ENCODE data around the gene TEX261.

The TEX261 gene

DNA sequence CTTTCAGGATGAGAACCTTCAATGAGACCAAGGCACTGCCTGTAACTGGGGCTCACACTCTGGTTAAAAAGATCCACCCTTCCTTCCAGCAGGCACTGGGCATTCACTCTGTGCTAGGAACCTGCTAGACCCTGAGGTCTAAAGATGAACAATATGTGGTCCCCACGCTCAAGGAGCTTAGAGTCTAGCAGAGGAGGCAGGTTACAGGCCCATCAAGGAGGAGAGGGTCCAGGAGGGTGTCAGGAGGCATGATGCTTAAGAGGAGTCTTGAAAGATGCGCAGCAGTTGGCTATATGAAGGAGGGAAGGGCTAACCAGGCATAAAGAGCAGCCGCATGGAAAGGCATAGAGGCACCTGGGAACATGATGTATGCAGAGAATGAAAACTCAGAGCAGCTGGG, 11.7 kb downstream of the TEX261 start:
- H3K4me3 ChIP-seq (ENCODE audit: low read depth, low read length), result no peak overlapping the region

DNA sequence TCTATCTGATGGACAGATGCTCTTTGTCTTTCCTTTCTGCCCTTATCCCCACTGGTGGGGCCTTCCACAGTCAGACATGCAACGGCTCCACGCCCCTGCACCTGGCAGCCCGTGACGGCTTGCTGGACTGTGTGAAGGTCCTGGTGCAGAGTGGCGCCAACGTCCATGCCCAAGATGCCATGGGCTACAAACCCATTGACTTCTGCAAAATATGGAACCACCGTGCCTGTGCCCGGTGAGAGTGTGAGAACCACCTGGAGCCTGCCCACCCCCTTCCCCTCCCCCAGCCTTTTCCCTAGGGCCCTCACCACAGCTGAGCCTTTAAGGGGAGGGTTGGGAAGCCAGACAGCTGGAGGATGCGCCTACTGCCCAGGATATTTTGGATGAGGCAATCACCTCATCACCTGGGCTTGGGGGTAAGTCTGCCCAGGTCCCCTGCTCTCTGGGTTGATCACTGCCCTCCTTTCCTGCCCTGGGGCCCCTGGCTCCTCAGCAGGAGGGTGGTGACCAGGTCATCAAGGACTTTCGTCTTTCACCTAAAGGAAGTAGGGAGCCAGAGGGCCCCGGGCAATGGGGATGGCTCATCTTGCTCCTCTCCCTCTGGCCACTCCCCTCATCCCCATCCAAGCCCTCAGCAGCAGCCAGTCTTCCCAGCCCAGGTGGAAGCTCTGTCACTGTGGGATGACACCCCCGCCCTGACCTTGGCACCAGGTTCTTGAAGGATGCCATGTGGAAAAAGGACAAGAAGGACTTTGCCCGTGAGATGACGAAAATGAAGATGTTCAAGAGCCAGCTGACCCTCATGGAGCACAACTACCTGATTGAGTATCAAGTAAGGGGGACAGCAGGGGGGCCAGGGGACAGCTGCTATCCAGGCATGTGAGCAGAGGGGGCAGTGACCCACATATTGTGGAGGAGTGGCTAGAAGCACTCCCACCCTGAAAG, 12.5 kb downstream of the TEX261 start:
- no peak overlapping the region for H3K4me3 ChIP-seq (ENCODE audit: low read depth, low read length)

DNA sequence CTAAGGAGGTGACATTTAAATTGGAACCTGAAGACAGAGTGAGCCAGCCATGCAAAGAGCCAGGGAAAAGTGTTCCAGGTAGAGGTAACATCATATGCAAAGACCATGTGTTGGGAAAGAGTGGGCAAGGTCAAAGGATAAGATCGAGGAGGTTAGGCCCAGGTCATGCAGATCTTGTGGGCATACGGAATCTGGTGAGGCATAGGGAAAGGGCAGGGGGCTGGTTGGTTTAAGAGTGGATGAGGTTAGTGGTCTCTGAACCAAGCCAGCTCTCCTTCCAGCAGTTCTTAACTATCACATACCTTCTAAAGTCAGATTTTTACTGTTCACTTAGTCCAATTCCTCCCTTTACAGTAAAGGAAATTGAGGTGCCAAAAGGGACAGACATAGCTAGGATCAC, 13.3 kb downstream of the TEX261 start:
- no peak overlapping the region for H3K4me3 ChIP-seq (ENCODE audit: low read depth, low read length)

DNA sequence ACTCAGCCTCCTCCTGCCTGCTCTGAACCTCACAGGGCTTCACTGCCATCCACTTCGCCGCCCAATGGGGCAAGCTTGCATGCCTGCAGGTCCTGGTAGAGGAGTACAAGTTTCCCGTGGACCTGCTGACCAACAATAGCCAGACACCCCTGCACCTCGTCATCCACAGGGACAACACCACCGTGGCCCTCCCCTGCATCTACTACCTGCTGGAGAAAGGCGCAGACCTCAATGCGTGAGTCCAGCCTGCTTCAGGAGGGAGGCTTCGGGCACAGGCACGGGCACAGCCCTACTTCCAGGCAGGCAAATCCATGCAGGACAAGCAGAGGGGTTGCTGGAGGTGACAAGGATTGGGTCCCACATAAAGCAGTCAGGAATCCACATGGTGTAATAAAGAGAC, 15.0 kb downstream of the TEX261 start:
- H3K4me3 ChIP-seq (ENCODE audit: low read depth, low read length), result no peak overlapping the region

DNA sequence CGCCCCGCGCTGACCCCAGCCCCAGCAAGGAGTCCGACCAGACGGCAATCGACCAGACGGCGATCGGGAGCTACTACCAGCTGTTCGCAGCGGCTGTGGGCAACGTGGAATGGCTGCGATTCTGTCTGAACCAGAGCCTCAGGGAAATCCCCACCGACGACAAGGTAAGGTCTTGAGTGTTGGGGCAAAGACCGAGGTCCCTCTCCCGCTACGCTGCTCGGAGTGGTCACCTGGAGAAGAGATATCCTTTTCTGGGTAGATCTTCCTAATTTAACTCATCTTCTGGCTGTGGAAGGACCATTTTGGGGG, 15.5 kb downstream of the TEX261 start:
- H3K4me3 ChIP-seq (ENCODE audit: low read depth, low read length), result peak overlapping the region; percentile 56

DNA sequence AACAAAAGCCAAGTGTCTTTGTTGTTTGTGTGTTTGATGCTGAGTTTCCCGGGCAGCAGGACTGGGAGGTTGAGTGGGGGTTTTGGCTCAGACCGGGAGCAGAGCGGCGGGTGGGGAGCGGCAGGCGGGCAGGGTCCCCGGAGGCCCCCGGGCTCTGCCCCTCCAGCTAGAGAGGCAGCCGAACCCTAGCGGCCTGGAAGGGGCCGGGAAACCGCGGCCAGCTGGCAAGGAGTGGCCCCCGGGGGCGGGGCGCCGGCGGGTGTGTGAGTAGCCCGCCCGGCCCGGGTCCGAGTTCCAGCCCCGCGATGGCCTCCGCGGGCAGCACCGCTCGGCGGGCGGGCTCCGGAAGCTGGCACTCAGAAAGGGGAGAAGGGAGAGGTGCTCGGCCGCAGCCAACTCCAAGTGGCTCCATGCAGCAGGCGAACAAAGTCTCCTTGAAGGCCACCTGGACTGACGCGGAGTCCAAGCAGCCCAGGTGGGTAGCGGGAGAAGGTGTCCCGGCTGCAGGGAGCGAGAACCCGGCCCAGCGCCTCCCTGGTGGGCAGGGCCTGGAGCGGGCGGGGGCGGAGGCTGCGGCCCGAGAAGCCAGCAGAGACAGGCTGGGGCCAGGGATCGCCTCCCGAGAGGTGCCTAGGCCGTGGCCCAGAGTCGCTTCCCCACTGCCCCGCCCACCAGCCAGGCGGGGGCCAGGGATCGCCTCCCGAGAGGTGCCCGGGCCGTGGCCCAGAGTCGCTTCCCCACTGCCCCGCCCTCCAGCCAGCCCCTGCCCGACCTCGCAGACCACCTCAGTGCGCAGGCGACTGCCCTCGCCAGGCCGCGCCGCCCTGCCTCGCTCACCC, 16.1 kb downstream of the TEX261 start, which contains the start of gene ANKRD53:
ANKRD53 (plus strand) TSS at position 290 of the 839 bp plus-strand sequence; CDS start at position 306, 16 bp downstream.
- peak within 1 kb of the TSS; percentile 65 for H3K4me3 ChIP-seq (ENCODE audit: low read depth, low read length)

DNA sequence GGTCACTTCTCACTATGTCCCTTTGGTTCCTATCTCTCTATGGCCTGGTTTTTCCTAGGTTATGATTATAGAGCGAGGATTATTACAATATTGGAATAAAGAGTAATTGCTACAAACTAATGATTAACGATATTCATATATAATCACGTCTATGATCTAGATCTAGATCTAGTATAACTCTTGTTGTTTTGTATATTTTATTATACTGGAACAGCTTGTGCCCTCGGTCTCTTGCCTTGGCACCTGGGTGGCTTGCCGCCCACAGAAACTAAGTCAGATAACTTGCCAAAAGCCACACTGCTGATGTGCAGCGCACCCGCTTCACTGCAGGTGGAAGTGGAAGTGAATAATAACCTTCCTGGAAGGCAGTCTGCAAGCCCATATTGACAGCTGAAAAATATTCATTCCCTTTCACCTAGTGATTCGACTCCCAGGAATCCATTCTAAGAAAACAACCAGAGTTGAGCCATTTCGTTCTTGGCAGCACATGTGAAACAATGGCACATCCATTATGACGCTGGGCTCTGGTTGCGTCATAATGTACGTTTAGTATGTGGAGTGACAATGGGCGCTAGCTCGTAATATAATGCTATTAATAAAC, 17.0 kb downstream of the TEX261 start:
- H3K4me3 ChIP-seq (ENCODE audit: low read depth, low read length), result peak overlapping the region; percentile 65

DNA sequence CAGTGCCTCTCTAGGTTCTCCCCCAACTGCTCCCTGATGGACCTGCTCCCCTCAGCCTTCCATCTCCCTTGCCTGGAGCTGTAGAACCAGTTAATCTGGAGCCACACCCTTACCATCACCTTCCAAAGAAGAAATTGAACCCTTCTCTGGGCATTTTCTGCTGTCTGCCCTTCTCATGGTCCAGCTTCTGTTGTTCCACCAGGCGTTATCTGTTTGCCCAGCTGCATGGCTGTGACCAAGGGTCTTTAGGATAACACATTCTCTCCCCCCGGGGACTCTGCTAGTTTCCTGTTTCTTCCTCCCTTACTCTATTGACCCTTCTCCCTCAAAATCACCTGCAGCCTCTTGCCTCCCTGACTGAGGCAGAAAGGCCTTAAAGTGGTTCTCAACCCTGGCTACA, 19.4 kb downstream of the TEX261 start:
- no peak overlapping the region for H3K4me3 ChIP-seq (ENCODE audit: low read depth, low read length)

DNA sequence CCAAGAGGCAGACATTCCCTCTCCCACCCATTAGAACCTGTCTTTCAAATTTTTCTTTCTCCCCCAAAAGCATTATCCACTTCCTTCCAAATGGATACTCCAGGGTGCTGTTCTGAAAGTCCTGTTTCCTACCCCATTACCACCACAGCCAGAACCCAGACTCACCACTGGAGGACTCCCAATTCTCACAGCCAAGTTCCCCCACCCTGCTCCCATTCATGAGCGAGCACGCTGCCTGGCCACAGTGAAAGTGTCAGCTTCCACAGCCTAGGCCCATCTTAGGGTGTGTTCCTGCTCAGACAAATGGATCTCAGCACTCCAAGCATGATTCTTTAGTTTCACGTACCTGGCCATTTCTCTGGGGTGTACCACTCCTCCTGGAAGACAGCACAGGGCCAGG, 20.1 kb downstream of the TEX261 start:
- H3K4me3 ChIP-seq (ENCODE audit: low read depth, low read length), result no peak overlapping the region

DNA sequence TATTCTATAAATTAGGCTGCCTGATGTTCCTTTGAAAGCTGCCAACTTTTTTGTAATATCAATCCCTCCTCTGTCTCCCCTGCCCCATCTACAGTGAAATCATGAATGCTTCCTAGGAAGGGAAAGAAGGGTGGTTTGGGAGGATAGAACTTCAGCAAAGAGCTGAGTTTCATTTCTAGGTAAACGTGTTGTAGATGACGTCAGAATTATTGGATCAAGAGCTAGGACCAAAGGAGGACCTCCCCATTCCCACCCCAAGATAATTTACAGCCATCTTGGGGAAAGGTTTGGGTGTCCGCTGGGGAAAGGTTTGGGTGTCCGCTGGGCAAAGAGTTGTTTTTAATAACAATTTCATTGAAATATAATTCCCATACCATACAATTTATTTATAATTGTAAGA, 27.5 kb downstream of the TEX261 start:
- no peak overlapping the region for H3K4me3 ChIP-seq (ENCODE audit: low read depth, low read length)

DNA sequence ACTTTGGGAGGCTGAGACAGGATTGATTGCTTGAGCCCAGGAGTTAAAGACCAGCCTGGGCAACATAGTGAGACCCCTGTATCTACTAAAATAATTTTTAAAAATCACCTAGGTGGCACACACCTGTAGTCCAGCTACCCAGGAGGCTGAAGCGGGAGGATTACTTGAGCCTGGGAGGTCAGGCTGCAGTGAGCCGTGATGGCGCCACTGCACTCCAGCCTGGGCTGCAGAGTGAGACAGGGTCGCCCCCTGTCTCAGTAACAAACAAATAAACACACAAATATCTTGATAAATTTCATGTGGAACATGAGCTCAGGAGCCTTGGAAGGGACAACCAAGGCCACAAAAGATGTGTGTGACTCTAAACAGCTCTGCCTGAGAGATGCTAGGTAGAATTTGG, 28.0 kb downstream of the TEX261 start:
- no peak overlapping the region for H3K4me3 ChIP-seq (ENCODE audit: low read depth, low read length)

DNA sequence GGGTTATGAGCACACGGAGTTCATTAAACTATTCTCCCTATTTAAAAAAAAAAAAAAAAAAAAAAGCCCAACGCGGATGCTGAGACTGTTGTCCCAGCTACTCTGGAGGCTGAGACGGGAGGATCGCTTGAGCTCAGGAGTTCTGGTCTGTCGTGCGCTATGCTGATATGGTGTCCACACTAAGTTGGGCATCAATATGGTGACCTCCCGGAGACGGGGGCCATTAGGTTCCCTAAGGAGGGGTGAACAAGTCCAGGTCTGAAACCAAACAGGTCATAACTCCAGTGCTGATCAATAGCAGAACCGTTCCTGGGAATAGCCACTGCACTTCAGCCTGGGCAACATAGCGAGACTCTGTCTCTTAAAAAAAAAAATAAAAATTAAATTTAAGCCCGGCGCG, 29.2 kb downstream of the TEX261 start:
- no peak overlapping the region for H3K4me3 ChIP-seq (ENCODE audit: low read depth, low read length)

DNA sequence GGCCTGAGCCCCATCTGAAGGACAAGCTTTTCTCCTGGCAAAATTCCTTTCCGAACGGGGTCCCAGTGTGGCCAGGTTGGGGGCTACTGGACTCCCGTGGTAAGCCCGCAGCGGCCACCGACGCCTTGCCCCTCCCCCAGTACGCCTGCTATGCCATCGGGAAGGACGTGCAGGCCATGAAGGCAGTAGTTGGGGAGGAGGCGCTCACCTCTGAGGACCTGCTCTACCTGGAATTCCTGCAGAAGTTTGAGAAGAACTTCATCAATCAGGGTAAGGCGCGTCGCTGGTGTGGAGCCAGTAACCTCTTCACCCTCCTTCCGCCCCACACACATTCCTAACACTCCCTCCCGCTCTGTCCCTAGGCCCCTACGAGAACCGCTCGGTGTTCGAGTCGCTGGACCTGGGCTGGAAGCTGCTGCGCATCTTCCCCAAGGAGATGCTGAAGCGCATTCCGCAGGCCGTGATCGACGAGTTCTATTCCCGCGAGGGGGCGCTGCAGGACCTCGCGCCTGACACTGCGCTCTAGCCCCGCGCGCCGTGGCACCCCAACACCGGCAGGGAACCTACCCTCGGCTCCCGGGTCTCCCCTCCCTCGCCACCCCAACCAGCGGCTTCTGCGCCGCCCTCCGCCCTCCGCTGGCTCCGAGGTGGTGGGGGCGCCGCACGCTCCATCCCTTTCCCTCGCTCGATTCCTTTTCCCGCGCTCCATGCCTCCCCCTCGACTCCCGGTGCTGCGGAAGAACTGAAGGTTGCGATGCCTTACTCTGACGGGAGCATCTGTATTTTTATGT, 29.9 kb downstream of the TEX261 start:
- no peak overlapping the region for H3K4me3 ChIP-seq (ENCODE audit: low read depth, low read length)

DNA sequence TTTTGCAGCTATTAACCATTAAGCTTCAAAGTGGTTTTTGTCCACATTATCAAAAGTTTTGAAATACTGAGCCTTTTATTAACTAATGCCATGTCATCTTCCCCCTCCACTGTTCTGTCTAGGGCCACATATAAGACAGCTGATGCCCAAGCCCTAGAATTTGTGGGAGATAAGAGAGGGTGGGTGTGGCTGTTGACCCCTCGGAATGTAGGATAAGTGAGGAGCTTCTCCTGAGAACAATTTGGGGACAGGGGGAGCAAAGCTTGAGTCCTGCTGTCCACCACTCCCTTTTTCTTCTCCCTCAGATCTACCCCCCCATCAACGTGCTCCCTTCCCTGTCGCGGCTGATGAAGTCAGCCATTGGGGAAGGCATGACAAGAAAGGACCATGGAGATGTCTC, 30.5 kb downstream of the TEX261 start:
- no peak overlapping the region for H3K4me3 ChIP-seq (ENCODE audit: low read depth, low read length)

DNA sequence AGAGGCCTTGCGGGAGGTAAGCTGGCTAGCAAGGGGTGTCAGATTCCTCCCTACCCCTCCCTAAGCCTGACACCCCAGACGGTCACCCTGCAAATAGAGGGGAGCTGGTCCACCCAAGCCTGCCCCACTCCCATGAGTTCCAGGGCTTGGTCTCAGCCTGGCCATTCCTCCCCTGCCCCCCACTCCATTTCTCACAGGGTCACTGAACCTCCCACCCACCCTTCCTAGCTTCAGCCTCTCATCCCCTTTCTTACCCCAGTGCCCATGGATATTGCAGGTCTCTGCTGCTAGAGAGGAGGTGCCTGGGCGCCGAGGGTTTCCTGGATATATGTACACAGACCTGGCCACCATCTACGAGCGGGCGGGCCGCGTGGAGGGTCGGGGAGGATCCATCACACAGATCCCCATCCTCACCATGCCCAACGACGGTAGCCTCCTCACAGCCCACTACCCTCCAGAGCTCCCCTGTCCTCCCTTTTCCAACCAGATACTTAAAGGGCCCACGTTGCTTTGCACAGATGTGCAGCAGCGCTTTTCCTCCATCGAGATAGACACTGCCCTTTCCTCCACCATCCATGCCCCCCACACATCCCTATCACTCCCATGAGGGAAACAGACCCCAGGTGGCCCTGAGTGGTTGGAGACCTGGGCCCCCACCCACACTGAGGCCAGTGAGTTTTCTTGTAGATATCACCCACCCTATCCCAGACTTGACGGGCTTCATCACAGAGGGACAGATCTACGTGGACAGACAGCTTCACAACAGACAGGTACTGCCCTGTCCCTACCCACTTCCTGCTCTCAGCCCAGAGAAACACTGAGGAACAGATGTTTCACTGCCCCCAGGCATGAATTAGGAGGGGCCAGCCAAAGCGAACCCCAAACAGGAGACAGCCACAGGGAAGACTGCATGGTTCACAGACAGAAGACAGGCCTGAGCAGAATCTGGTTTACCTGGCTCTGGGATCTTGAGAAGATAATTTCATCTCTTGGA, 31.5 kb downstream of the TEX261 start:
- no peak overlapping the region for H3K4me3 ChIP-seq (ENCODE audit: low read depth, low read length)

DNA sequence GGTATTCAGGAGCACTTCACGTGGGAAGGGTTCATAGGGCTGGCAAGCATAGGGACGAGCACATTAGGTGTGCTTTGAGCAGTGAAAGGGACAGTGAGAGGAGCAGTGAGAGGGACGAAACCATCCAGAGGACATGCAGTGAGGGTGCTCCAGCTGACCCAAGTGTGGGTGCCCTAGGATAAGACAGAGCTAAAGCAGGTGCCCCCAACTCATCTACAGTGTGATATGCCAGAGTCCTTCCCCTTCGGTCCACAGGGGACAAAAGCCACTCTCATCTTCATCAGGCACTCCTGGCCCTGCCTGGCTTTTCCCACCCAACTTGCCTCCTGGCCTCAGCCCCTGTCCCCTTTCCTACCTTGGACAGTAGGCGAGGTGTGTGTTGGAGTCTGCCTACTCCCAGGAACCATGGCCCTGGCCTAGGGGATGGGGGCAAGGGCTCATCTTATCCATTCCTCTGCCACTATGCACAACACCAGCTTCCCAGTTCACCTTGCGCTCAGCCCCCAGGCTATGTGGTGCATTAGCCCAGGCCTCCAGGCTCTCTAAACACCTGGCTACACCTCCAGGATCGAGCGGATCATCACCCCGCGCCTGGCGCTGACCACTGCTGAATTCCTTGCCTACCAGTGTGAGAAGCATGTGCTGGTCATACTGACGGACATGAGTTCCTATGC, 32.3 kb downstream of the TEX261 start:
- no peak overlapping the region for H3K4me3 ChIP-seq (ENCODE audit: low read depth, low read length)

DNA sequence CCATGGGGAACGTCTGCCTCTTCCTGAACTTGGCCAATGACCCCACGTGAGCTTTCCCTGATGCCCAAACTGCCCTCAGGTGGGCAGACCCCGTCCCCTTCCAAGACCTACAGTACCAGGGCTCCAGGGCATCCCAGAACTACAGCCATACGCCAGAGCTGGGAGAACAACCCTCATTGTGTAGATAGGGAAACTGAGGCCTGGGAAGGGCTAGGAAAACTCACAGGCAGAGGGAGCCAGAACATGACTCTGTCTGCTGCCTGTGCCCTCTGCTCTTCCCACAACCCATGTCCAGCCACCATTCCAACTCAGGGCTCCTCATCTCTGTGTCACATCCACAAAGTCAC, 33.1 kb downstream of the TEX261 start:
- no peak overlapping the region for H3K4me3 ChIP-seq (ENCODE audit: low read depth, low read length)

DNA sequence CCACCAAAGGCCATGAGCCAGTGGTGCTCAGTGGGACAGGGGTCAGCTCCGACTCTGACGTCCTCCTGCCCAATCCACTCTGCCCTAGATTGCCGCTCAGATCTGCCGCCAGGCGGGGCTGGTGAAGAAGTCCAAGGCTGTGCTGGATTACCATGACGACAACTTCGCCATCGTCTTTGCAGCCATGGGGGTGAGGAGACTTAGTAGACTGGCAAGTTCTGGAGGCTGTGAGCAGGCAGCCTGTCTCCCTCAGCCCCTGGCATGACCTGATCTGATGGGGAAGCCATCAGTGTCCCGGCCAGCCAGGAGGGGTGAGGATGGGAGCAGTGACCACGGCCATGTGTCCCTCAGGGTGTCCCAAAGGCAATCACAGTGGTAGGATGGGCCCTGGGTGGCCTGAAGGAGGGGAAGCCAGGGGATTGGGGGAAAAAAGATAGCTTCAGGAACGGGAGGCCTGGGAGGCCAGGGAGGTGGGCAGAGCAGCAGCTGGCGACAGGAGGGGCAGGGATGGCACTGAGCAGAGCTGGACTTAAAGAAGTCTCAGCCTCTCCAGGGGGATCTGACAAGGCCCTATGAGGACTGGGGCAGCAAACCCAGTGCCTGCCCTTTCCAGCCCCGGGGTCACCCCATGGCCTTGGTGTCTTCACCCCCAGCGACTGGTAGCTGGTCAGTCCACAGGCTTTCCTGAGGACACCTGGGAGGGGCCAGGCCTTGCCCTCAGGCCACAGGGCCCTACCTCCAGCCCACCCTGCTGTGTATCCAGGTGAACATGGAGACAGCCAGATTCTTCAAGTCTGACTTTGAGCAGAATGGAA, 33.6 kb downstream of the TEX261 start:
- no peak overlapping the region for H3K4me3 ChIP-seq (ENCODE audit: low read depth, low read length)

Measured in iPS-11a (cell line).